LNCaP clone FGC (cell line): Measurements from ENCODE around the gene GALNS.

Source experiments
- DNase-seq: peaks from one replicate; pipeline ENCODE4 v3.0.0-alpha.2; 2011; ENCODE audit warnings: low read depth
- H3K4me3 ChIP-seq: 2 replicates; pipeline ENCODE4 v1.5.1; 2011; ENCODE audit warnings: mild to moderate bottlenecking, low read depth, low read length, control low read depth
- TF ChIP-seq, protein P1 (sequence below): IDR thresholded peaks from 2 replicates; pipeline ENCODE4 v1.5.1; 2012; ENCODE audit warnings: mild to moderate bottlenecking; ENCODE audit not compliant: control insufficient read depth, insufficient read depth; ENCODE audit errors: extremely low read depth

The GALNS gene

DNA sequence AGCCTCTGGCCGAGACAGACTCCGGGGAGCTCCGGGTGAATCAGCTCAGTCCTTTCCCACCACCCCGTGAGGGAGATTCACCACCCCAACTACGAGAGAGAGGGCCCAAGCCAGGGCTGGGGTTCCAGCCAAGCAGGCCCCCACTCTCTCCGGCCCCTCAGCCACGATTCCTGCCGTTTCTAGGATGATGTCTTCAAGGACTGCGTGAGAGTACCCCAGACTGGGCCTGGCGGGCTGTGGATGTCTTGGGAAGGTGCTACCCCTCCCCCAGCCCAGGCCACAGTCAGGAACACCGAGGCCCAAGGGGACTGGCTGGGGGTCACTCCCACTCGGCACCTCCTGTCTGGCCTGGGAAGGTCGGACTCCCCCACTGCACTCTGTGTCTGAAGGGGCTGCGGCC, 31.3 kb upstream of the GALNS start:
- no peak for DNase-seq
- TF ChIP-seq, protein P1, sequence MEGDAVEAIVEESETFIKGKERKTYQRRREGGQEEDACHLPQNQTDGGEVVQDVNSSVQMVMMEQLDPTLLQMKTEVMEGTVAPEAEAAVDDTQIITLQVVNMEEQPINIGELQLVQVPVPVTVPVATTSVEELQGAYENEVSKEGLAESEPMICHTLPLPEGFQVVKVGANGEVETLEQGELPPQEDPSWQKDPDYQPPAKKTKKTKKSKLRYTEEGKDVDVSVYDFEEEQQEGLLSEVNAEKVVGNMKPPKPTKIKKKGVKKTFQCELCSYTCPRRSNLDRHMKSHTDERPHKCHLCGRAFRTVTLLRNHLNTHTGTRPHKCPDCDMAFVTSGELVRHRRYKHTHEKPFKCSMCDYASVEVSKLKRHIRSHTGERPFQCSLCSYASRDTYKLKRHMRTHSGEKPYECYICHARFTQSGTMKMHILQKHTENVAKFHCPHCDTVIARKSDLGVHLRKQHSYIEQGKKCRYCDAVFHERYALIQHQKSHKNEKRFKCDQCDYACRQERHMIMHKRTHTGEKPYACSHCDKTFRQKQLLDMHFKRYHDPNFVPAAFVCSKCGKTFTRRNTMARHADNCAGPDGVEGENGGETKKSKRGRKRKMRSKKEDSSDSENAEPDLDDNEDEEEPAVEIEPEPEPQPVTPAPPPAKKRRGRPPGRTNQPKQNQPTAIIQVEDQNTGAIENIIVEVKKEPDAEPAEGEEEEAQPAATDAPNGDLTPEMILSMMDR: no peak
- H3K4me3 ChIP-seq: no peak overlapping the region

DNA sequence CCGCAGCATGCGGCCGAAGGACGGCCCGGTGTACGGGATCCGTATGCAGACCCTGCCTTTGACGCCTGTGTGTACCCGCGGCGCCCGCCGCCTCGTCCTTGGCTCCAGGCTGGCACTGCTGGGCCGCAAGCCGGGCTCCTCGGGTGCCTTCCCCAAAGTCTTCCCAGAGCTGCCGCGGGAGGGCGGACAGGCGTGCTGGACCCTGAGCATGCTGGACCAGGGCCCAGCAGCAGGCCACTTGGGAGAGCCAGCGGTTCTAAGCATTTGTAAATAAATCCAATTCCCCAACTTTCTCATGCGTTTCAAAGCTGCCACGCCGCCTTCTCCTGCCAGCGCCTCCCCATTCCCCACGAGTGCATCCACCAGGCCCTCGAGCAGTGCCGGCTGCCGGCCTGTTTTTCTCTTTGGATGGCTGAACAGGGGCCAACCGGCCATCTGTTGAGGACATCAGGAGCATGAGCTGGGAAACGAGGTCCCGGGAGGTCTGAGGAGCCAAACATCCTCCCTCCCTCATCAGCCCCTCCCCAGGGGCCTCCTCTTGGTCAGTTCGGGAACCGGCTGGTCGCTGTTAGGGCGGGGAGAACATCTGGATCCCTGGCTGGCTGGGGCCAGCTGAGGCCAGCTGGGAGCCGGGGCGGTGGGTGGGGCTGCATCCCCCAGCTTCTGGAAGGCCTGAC, 30.2 kb upstream of the GALNS start:
- TF ChIP-seq, protein P1: no peak

DNA sequence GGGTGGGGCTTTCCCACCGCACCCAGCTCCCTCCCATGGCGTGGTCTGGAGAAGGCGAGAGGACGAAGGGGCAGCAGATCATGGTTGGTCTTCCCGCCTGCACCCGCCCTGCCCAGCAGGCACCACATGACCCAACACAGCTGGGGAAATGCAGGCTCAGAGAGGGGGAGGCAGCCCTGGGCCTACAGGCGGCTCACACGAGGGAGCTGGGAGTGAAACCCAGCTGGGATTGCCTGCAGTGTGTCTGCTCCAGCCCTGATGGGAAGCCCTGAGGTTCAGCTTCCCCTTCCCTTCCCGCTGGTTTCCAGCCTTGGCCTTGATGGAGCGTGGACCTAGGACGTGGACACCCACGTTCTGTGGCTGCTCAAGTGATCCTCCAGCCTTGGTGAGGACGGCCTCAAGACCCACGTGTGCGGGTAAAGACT, 29.7 kb upstream of the GALNS start:
- no peak for DNase-seq
- TF ChIP-seq, protein P1: no peak
- no peak overlapping the region for H3K4me3 ChIP-seq

More for the DNA sequence above, 30.2 kb upstream of the GALNS start:
- H3K4me3 ChIP-seq: no peak overlapping the region
- no peak for DNase-seq

DNA sequence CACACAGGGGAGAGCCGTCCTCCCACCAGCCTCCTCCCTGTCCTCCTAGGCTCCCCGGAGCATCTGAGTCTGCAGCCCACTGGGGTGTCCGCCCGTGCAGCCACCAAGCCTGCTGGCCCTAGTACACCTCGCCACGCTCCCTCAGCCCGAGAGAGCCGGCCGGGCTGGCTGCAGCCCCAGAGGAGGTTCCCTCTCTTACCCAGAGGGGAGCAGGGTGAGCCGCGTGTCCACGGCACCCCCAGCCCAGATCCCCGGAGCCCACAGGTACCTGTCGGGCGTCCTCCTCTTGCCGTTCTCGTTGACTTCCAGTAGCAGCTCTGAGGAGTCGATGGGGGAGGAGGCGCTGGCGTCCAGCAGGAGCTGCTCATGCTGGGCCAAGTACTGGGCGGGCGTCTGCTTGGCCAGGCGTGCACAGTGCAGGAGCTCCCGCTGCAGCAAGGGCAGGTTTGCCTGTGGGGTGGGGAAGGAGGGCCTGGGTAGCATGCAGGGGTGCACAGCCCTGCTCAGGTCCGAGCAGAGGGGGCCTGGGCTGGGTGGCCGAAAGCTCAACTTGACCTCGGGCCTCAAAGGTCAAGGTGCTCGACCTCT, 29.0 kb upstream of the GALNS start:
- no peak overlapping the region for H3K4me3 ChIP-seq
- TF ChIP-seq, protein P1: no peak
- DNase-seq: no peak

DNA sequence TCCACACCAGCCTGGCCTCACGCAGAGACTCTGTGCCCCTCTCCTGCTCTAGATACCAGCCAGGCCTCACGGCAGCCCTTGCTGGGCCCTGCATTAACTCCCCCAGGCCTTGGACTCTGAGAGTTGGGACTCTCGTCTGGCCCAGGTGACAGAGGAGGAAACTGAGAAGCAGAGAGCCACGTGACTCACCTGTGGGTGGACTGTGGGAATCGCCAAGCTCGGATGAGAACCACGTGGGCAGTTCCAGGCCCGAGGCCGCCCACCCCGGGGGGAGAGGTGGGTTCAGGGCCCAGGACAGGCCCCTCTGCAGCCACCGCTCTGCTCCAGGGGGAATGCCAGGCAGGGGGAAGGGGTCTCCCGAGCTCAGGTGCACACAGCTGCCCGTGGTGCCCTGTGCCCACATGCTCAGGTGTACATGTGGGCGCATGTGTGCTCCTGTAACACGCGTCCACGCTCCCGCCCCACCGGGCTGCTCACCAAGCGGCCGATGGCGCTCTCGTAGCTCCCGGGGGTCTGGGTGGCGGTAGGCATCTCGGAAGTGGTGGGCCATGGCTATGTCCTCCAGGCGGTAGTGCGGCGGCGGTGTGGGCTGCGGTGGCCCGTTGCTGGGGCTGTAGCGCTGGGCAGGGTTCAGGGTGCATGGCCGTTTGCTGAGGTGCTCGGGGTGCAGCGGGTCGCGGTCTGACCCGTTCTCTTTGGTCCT, 28.0 kb upstream of the GALNS start:
- H3K4me3 ChIP-seq: no peak overlapping the region
- no peak for DNase-seq
- TF ChIP-seq, protein P1: no peak

DNA sequence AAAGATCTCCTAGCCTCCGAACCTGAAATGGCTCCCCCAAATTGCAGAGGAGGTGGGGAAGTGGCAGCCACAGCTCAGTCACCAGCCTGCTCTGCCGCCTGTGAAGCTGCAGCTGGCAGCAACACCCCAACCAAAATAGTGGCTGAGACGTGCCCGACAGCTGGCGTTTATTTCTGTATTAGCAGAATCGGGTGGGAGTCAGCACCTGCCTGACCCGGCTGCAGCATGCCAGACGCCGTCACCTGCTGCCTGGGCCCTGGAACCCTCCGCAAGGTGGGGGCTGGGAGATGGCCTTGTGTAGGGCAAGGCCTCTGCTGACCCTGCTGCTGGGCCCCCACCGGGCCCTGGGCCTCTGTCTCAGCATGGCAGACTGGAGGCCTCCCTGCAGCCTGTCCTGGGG, 27.2 kb upstream of the GALNS start:
- no peak overlapping the region for H3K4me3 ChIP-seq
- no peak for DNase-seq
- TF ChIP-seq, protein P1: no peak
